HCT116 (cell line): ENCODE results near the gene FCMR. TPM values are rescaled to one million over a fixed set of nuclear protein-coding genes. Genes with fewer than 3 reads are reported as not detected.
A peak's percentile ranks its signal among the peaks of the same experiment; 100 is the strongest.

Experiments used
- ATAC-seq: fragments of 200-7000 bp; cut with Tn5 transposase; 2 replicates; pipeline ENCODE4 v1.9.1; 2020; ENCODE audit warnings: mild to moderate bottlenecking, moderate library complexity
- BruUV-seq: library from RNA; stranded (reverse); fragments of 400-500 nt; replicated peaks from 2 replicates; lab custom pipeline; 2021; lab: Mats Ljungman, UMichigan
- CTCF ChIA-PET: fragments of 300-600 bp; sonication (Branson Sonifier 250); formaldehyde crosslinking; loops from one replicate; lab custom pipeline; 2021; ENCODE audit warnings: antibody characterized with exemption; lab: Charles Lee
- POLR2A ChIA-PET: fragments of 300-600, 350-600 bp; sonication (Branson Sonifier 250); formaldehyde crosslinking; loops from one replicate; lab custom pipeline; 2021; ENCODE audit warnings: antibody characterized with exemption; lab: Charles Lee
- RAD21 ChIA-PET, 2 experiments: fragments of 300-600 bp; sonication (Branson Sonifier 250); formaldehyde crosslinking; loops; one replicate each; lab custom pipeline; 2023; ENCODE audit warnings: low total read pairs in 2 of 2; ENCODE audit not compliant: uncharacterized antibody in 2 of 2, unreplicated experiment in 2 of 2, low non-redundant PET in 1 of 2; lab: Charles Lee
- DNase-seq: peaks from one replicate; pipeline ENCODE4 v3.0.0-alpha.2; 2010; ENCODE audit warnings: low read depth, low spot score
- H2AFZ ChIP-seq: fragments of 200-600 bp; shearing (Covaris generic), sonication (generic); 2 replicates; pipeline ENCODE4 v1.6.1; 2017; ENCODE audit warnings: low read depth, mixed run types, mixed read lengths, antibody characterized with exemption, low read length; ENCODE audit not compliant: poor library complexity, severe bottlenecking
- H3K27ac ChIP-seq: 2 replicates; pipeline ENCODE4 v1.5.1; 2012; ENCODE audit warnings: low read depth, low read length
- H3K27me3 ChIP-seq: fragments of 200-600 bp; sonication (generic); 2 replicates; pipeline ENCODE4 v1.6.1; 2016; ENCODE audit warnings: mixed run types, low read length, mixed read lengths; ENCODE audit not compliant: insufficient read depth
- H3K36me3 ChIP-seq, 2 experiments: fragments of 200-500 bp in 1 of 2; fragments of 200-600 bp in 1 of 2; sonication (Bioruptor generic) in 1 of 2; sonication (generic) in 1 of 2; 2 replicates each; pipeline versions ENCODE4 v1.5.1 to v1.6.1; 2014 to 2016; ENCODE audit warnings: low read length in 2 of 2, inconsistent platforms in 1 of 2, mixed read lengths in 1 of 2, mixed run types in 1 of 2; ENCODE audit not compliant: insufficient read depth in 2 of 2, control insufficient read depth in 1 of 2
- H3K4me1 ChIP-seq, 2 experiments: fragments of 200-600 bp in 1 of 2; sonication (generic) in 1 of 2; 2 replicates each; pipeline versions ENCODE4 v1.5.1 to v1.6.1; 2012 to 2017; ENCODE audit warnings: low read length in 2 of 2, inconsistent platforms in 1 of 2, mild to moderate bottlenecking in 1 of 2, mixed read lengths in 1 of 2, mixed run types in 1 of 2, moderate library complexity in 1 of 2; ENCODE audit not compliant: insufficient read depth in 2 of 2, control insufficient read depth in 1 of 2
- H3K4me2 ChIP-seq: fragments of 200-600 bp; sonication (generic); 2 replicates; pipeline ENCODE4 v1.6.1; 2017; ENCODE audit warnings: mixed run types, low read length, mixed read lengths
- H3K4me3 ChIP-seq, 2 experiments: fragments of 200-600 bp in 1 of 2; sonication (generic) in 1 of 2; replicated peaks in 1 of 2; 2 replicates each; pipeline ENCODE4 v1.5.1; 2011 to 2016; ENCODE audit warnings: low read length in 2 of 2, control low read depth in 1 of 2, low read depth in 1 of 2, mild to moderate bottlenecking in 1 of 2, mixed read lengths in 1 of 2, mixed run types in 1 of 2
- H3K79me2 ChIP-seq: fragments of 200-600 bp; sonication (generic); 2 replicates; pipeline ENCODE4 v1.6.1; 2017; ENCODE audit warnings: mild to moderate bottlenecking, mixed run types, low read length, moderate library complexity, mixed read lengths; ENCODE audit not compliant: insufficient read depth
- H3K9ac ChIP-seq: fragments of 200-600 bp; sonication (generic); 2 replicates; pipeline ENCODE4 v1.6.1; 2016; ENCODE audit warnings: low read length, mixed read lengths
- H3K9me2 ChIP-seq: fragments of 200-600 bp; sonication (generic), shearing (Covaris generic); 2 replicates; pipeline ENCODE4 v1.6.1; 2017; ENCODE audit warnings: mixed run types, mild to moderate bottlenecking, moderate library complexity; ENCODE audit not compliant: insufficient read depth
- H3K9me3 ChIP-seq, 2 experiments: fragments of 200-500 bp in 1 of 2; fragments of 200-600 bp in 1 of 2; sonication (Bioruptor generic) in 1 of 2; sonication (generic) in 1 of 2; 2 replicates each; pipeline ENCODE4 v1.6.1; 2014 to 2017; ENCODE audit warnings: low read length in 2 of 2, mixed read lengths in 2 of 2, inconsistent platforms in 1 of 2, low read depth in 1 of 2, mild to moderate bottlenecking in 1 of 2, mixed run types in 1 of 2, moderate library complexity in 1 of 2; ENCODE audit not compliant: control insufficient read depth in 1 of 2, insufficient read depth in 1 of 2
- H4K20me1 ChIP-seq: fragments of 200-600 bp; sonication (generic), shearing (Covaris generic); 2 replicates; pipeline ENCODE4 v1.6.1; 2017; ENCODE audit warnings: mixed run types, mild to moderate bottlenecking, moderate library complexity; ENCODE audit not compliant: insufficient read depth
- JUND ChIP-seq: IDR thresholded peaks from 2 replicates; pipeline ENCODE4 v1.6.1; 2012
- POLR2AphosphoS5 ChIP-seq: IDR thresholded peaks from 2 replicates; pipeline ENCODE4 v1.6.1; 2011; ENCODE audit warnings: mild to moderate bottlenecking, low read depth, low read length, moderate library complexity
- RAD21 ChIP-seq: IDR thresholded peaks from 2 replicates; pipeline ENCODE4 v1.6.1; 2012; ENCODE audit warnings: low read depth, mild to moderate bottlenecking
- SIN3A ChIP-seq: IDR thresholded peaks from 2 replicates; pipeline ENCODE4 v1.6.1; 2012; ENCODE audit warnings: low read depth
- intact Hi-C: fragments of 100-400 bp; cut with micrococcal nuclease; formaldehyde crosslinking; loops from 2 replicates; pipeline ENCODE4 v1.10.0; 2022
- total RNA-seq: library from RNA; stranded (reverse); gene quantifications from one replicate; pipeline ENCODE4 v1.2.1, GENCODE V29; 2021; ENCODE audit not compliant: unreplicated experiment
- TF ChIP-seq, protein P1 (sequence below), 3 experiments: fragments of 200-600 bp in 1 of 3; sonication (generic) in 1 of 3; IDR thresholded peaks in 2 of 3; conservative IDR thresholded peaks in 1 of 3; 2 replicates each; pipeline ENCODE4 v1.5.1; 2012 to 2017; ENCODE audit warnings: low read depth in 2 of 3, low read length in 2 of 3, antibody characterized with exemption in 1 of 3, borderline replicate concordance in 1 of 3, control low read depth in 1 of 3, mild to moderate bottlenecking in 1 of 3, mixed read lengths in 1 of 3, mixed run types in 1 of 3, moderate library complexity in 1 of 3; ENCODE audit not compliant: insufficient read depth in 1 of 3

FCMR gene
- total RNA-seq, 1 experiment from 2014 or later = 0.61 TPM

DNA sequence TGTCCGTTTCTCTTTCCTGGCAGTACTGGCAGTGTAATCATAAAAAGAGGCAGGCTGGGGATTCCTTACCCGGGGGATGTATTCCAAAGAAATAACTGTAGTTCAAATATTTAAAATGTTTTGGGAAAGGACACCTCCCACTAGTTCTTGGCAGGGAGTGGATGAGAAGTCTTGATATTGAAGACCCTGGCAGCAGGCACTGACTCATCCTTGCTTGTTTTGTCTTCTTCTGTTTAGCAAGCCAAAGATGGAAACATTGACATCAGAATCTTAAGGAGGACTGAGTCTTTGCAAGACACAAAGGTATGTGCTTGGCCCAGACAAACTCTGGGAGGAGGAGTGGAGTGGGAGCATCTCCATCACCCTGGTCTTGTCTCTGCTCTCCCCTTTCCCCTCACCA, 55.7 kb downstream of the FCMR start:
- intact Hi-C loops = no loop called here
- no peaks in the 10 kb centered on the region for H3K79me2 ChIP-seq
- no peak for ATAC-seq
- no peaks in the 10 kb centered on the region for H4K20me1 ChIP-seq
- H3K27ac ChIP-seq = no peak overlapping the region
- no peaks in the 10 kb centered on the region for H3K27me3 ChIP-seq
- BruUV-seq = no TSS peak
- H3K9me2 ChIP-seq = no peaks in the 10 kb centered on the region
- no peak for TF ChIP-seq SIN3A
- no peak for TF ChIP-seq POLR2AphosphoS5
- TF ChIP-seq, all 23 proteins: peak for 0
- POLR2A ChIA-PET = no interaction called here
- no peak for DNase-seq
- no peak overlapping the region for H3K9ac ChIP-seq
- CTCF ChIA-PET = interaction anchor here (1.0 kb wide), 1 partner anchor 32 kb away, joined by 3 read pairs; no protein-coding TSS in a partner anchor
- no peaks in the 10 kb centered on the region for H3K36me3 ChIP-seq
- no peak overlapping the region for H2AFZ ChIP-seq
- H3K4me1 ChIP-seq = peaks cover 0 to 7% of the 10 kb centered on the region in 2 experiments; a peak in 2 of 4 replicates
- H3K4me2 ChIP-seq = no peak overlapping the region
- H3K4me3 ChIP-seq = no peak overlapping the region
- no peaks in the 10 kb centered on the region for H3K9me3 ChIP-seq
- RAD21 ChIA-PET = no interaction called here

DNA sequence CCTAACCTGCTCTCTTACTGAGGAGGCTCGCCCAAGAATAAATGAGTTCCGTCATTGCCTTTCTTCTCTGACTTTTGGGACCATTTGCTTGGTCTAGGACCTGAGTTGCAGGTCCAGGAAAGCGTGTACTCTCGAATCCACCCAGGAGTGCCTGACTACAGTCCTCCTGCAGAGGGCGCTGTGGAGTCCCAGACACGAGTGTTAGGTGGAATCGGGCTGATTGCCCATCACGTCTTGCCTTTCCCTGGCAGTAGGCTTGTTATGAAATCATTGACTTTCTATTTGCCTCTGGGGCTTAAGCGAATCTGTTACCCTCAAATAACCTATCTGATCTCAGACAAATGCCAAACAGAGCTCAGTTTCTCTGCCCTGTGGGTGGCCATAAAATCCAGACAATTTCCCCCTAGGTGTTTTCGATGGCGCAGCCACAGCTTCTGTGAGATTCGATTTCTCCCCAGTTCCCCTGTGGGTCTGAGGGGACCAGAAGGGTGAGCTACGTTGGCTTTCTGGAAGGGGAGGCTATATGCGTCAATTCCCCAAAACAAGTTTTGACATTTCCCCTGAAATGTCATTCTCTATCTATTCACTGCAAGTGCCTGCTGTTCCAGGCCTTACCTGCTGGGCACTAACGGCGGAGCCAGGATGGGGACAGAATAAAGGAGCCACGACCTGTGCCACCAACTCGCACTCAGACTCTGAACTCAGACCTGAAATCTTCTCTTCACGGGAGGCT, 56.6 kb downstream of the FCMR start, which contains the start of gene IL20:
TSS of gene IL20 (plus strand) at position 685 of the 733 bp plus-strand sequence. CDS start 230 bp downstream, outside the sequence.
- Histone ChIP-seq H3K9me3 (no peaks in the 10 kb centered on the region), H3K9me2 (no peaks in the 10 kb centered on the region), H3K4me2 (peak within 1 kb of the TSS; percentile 45), H3K36me3 (no peaks in the 10 kb centered on the region), H3K9ac (no peak within 1 kb of the TSS), H3K79me2 (no peaks in the 10 kb centered on the region), H3K27ac (no peak within 1 kb of the TSS), H3K27me3 (no peaks in the 10 kb centered on the region), H3K4me3 (no peak within 1 kb of the TSS), H4K20me1 (no peaks in the 10 kb centered on the region), H3K4me1 (peaks cover 0 to 7% of the 10 kb centered on the region in 2 experiments; a peak in 2 of 4 replicates), H2AFZ (peak within 1 kb of the TSS; percentile 95)
- BruUV-seq = no TSS peak
- CTCF ChIA-PET = interaction anchor here (0.7 to 1.9 kb wide), 9 partner anchors 10 to 47 kb away, joined by 3 to 9 read pairs (median 3); no protein-coding TSS in a partner anchor
- peak; percentile 68 for TF ChIP-seq RAD21
- TF ChIP-seq, protein P1, sequence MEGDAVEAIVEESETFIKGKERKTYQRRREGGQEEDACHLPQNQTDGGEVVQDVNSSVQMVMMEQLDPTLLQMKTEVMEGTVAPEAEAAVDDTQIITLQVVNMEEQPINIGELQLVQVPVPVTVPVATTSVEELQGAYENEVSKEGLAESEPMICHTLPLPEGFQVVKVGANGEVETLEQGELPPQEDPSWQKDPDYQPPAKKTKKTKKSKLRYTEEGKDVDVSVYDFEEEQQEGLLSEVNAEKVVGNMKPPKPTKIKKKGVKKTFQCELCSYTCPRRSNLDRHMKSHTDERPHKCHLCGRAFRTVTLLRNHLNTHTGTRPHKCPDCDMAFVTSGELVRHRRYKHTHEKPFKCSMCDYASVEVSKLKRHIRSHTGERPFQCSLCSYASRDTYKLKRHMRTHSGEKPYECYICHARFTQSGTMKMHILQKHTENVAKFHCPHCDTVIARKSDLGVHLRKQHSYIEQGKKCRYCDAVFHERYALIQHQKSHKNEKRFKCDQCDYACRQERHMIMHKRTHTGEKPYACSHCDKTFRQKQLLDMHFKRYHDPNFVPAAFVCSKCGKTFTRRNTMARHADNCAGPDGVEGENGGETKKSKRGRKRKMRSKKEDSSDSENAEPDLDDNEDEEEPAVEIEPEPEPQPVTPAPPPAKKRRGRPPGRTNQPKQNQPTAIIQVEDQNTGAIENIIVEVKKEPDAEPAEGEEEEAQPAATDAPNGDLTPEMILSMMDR (IDR thresholded peaks at IDR 0.05 in 2 of 3, conservative IDR thresholded peaks at IDR 0.05 in 1 of 3; ENCODE audit: borderline replicate concordance in 1 of 3, insufficient read depth in 1 of 3, low read depth in 2 of 3, low read length in 2 of 3) = peak; percentile 78 to 98 (median 97)
- TF ChIP-seq JUND = no peak
- POLR2A ChIA-PET = no interaction called here
- ATAC-seq = peak; percentile 97
- DNase-seq = peak; percentile 45
- RAD21 ChIA-PET = no interaction called here
- intact Hi-C loops = loop anchor here (1.0 to 5.0 kb wide), 2 partner anchors 47 to 117 kb away; no protein-coding TSS in a partner anchor
